Calu3 (cell line): ENCODE data around the gene ENO2. TPM values are rescaled to one million over a fixed set of nuclear protein-coding genes. Genes with fewer than 3 reads are reported as not detected.

Experiments
- BruUV-seq: library from RNA; stranded (reverse); fragments of 400-500 nt; replicated peaks from 2 replicates; lab custom pipeline; 2021; lab: Mats Ljungman, UMichigan
- CTCF ChIA-PET: fragments of 300-600 bp; sonication (Branson Sonifier 250); formaldehyde crosslinking; loops from one replicate; lab custom pipeline; 2022; ENCODE audit warnings: antibody characterized with exemption; lab: Charles Lee
- DNase-seq: peaks from one replicate; pipeline ENCODE4 v3.0.0; 2022
- H3K27ac Mint-ChIP-seq: one replicate; pipeline ENCODE4 v1.8.0; 2022; ENCODE audit warnings: mixed read lengths; ENCODE audit not compliant: unreplicated experiment
- H3K27me3 Mint-ChIP-seq: one replicate; pipeline ENCODE4 v1.8.0; 2022; ENCODE audit warnings: mixed read lengths; ENCODE audit not compliant: unreplicated experiment
- H3K36me3 Mint-ChIP-seq: one replicate; pipeline ENCODE4 v1.8.0; 2022; ENCODE audit warnings: mild to moderate bottlenecking, moderate library complexity, mixed read lengths; ENCODE audit not compliant: insufficient read depth, unreplicated experiment
- H3K4me1 Mint-ChIP-seq: one replicate; pipeline ENCODE4 v1.8.0; 2022; ENCODE audit warnings: mild to moderate bottlenecking, low read depth, mixed read lengths; ENCODE audit not compliant: unreplicated experiment
- H3K4me3 Mint-ChIP-seq: one replicate; pipeline ENCODE4 v1.8.0; 2022; ENCODE audit warnings: mild to moderate bottlenecking, low read depth, moderate library complexity, mixed read lengths; ENCODE audit not compliant: unreplicated experiment
- H3K9me3 Mint-ChIP-seq: one replicate; pipeline ENCODE4 v1.8.0; 2022; ENCODE audit warnings: low read depth, mixed read lengths; ENCODE audit not compliant: unreplicated experiment
- CTCF ChIP-seq: fragments of 200-600 bp; IDR thresholded peaks from one replicate; pipeline ENCODE4 v1.8.0; 2022; ENCODE audit warnings: antibody characterized with exemption; ENCODE audit not compliant: unreplicated experiment
- intact Hi-C: fragments of 100-400 bp; cut with micrococcal nuclease; formaldehyde crosslinking; loops from one replicate; pipeline ENCODE4 v1.10.0; 2022; ENCODE audit not compliant: unreplicated experiment
- total RNA-seq: library from RNA; stranded (reverse); gene quantifications from 2 replicates; pipeline ENCODE4 v1.2.3, GENCODE V29; 2022

Gene ENO2
- total RNA-seq, 1 experiment from 2014 or later, result 16.1 TPM

- no peak overlapping the region for H3K4me3 Mint-ChIP-seq
- no peak for DNase-seq
- no peak for TF ChIP-seq CTCF
- H3K27ac Mint-ChIP-seq, result no peak overlapping the region
- peaks cover 28% of the 10 kb centered on the region for H3K36me3 Mint-ChIP-seq
- BruUV-seq, result no TSS peak
- no peaks in the 10 kb centered on the region for H3K9me3 Mint-ChIP-seq
- intact Hi-C loops, result no loop called here
- no peaks in the 10 kb centered on the region for H3K4me1 Mint-ChIP-seq
- CTCF ChIA-PET, result interaction anchor here (0.7 kb wide), 1 partner anchor 9 kb away, joined by 3 read pairs; no protein-coding TSS in a partner anchor
- peaks cover 32% of the 10 kb centered on the region for H3K27me3 Mint-ChIP-seq
Measured at GRCh38 chr12:6916426-6917200, 2.2 kb downstream of the ENO2 start.

DNA sequence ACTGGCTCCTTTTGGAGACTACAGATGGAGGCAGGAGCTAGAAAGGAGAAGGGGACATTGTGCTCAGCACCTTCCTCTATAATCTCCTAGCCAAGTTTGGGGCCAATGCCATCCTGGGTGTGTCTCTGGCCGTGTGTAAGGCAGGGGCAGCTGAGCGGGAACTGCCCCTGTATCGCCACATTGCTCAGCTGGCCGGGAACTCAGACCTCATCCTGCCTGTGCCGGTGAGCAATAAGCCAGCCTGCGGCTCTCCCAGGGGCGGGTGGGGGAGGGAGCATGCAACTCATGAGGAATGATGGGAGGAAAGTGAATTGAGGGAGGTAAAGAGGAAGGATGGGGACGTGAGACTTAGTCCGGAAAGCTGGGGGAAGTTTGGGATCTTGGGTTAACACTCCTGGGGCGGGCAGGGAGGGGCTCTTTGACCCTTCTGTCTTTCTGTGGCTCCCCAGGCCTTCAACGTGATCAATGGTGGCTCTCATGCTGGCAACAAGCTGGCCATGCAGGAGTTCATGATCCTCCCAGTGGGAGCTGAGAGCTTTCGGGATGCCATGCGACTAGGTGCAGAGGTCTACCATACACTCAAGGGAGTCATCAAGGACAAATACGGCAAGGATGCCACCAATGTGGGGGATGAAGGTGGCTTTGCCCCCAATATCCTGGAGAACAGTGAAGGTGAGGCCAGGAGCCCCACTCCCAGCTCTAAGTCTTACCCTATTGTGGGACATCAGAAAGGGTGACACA, 3.3 kb downstream of the ENO2 start:
- H3K4me3 Mint-ChIP-seq, result no peak overlapping the region
- no peak for TF ChIP-seq CTCF
- no peak for DNase-seq
- no peaks in the 10 kb centered on the region for H3K9me3 Mint-ChIP-seq
- intact Hi-C loops, result no loop called here
- peaks cover 26% of the 10 kb centered on the region for H3K27me3 Mint-ChIP-seq
- H3K27ac Mint-ChIP-seq, result no peak overlapping the region
- CTCF ChIA-PET, result no interaction called here
- H3K4me1 Mint-ChIP-seq, result no peaks in the 10 kb centered on the region
- BruUV-seq, result no TSS peak
- H3K36me3 Mint-ChIP-seq, result peaks cover 35% of the 10 kb centered on the region

GRCh38 chr12:6919588-6919987, 5.2 kb downstream of the ENO2 start:
- H3K4me3 Mint-ChIP-seq, result no peak overlapping the region
- H3K36me3 Mint-ChIP-seq, result peaks cover 29% of the 10 kb centered on the region
- no peak for TF ChIP-seq CTCF
- CTCF ChIA-PET, result no interaction called here
- H3K4me1 Mint-ChIP-seq, result peaks cover 5% of the 10 kb centered on the region
- no TSS peak for BruUV-seq
- H3K27ac Mint-ChIP-seq, result no peak overlapping the region
- DNase-seq, result no peak
- no peaks in the 10 kb centered on the region for H3K9me3 Mint-ChIP-seq
- intact Hi-C loops, result no loop called here
- H3K27me3 Mint-ChIP-seq, result peaks cover 9% of the 10 kb centered on the region

GRCh38 chr12:6921539-6921938, 7.2 kb downstream of the ENO2 start:
- no TSS peak for BruUV-seq
- DNase-seq, result no peak
- CTCF ChIA-PET, result interaction anchor here (1.1 kb wide), 1 partner anchor 22 kb away, joined by 3 read pairs; the partner anchor contains the start of genes C12orf57 and RNU7-1
- Mint-ChIP-seq H3K4me3 (no peak overlapping the region), H3K27me3 (no peaks in the 10 kb centered on the region), H3K4me1 (peaks cover 25% of the 10 kb centered on the region), H3K27ac (no peak overlapping the region), H3K9me3 (no peaks in the 10 kb centered on the region), H3K36me3 (peaks cover 35% of the 10 kb centered on the region)
- intact Hi-C loops, result no loop called here
- TF ChIP-seq CTCF, result no peak
